Lung (tissue), 12 donors: Measurements from ENCODE around the gene PAQR6. TPM values are rescaled to one million over a fixed set of nuclear protein-coding genes. Genes with fewer than 3 reads are reported as not detected.

Source experiments
- ATAC-seq: fragments of 200-7000 bp; cut with Tn5 transposase; one replicate; pipeline ENCODE4 v1.9.1; 2020; ENCODE audit warnings: moderate number of reproducible peaks; ENCODE audit not compliant: insufficient read depth, low FRiP score
- DNase-seq, 3 donors: peaks; one replicate each; pipeline ENCODE4 v3.0.0-alpha.2; 2013 to 2017
- H3K27ac ChIP-seq, 2 donors: one replicate each; pipeline ENCODE4 v1.5.1; 2013; ENCODE audit warnings: mild to moderate bottlenecking in 2 of 2, moderate library complexity in 2 of 2, control low read depth in 1 of 2, inconsistent platforms in 1 of 2, low read depth in 1 of 2, low read length in 1 of 2
- H3K27me3 ChIP-seq, 3 donors: one replicate each; pipeline ENCODE4 v1.5.1; 2013; ENCODE audit warnings: low read length in 2 of 3; ENCODE audit not compliant: control insufficient read depth in 3 of 3, insufficient read depth in 3 of 3
- H3K36me3 ChIP-seq, 4 donors: one replicate each; pipeline ENCODE4 v1.5.1; 2013; ENCODE audit warnings: low read length in 4 of 4, mild to moderate bottlenecking in 1 of 4, moderate library complexity in 1 of 4; ENCODE audit not compliant: control insufficient read depth in 4 of 4, insufficient read depth in 4 of 4
- H3K4me1 ChIP-seq, 5 donors: one replicate each; pipeline ENCODE4 v1.5.1; 2013; ENCODE audit warnings: low read length in 5 of 5, mild to moderate bottlenecking in 2 of 5, moderate library complexity in 1 of 5; ENCODE audit not compliant: control insufficient read depth in 5 of 5, insufficient read depth in 5 of 5
- H3K4me3 ChIP-seq: one replicate; pipeline ENCODE4 v1.5.1; 2013; ENCODE audit warnings: mild to moderate bottlenecking, control low read depth, moderate library complexity
- H3K9ac ChIP-seq, 2 donors: one replicate each; pipeline ENCODE4 v1.5.1; 2013; ENCODE audit warnings: low read length in 2 of 2, control low read depth in 1 of 2; ENCODE audit not compliant: insufficient read depth in 1 of 2
- H3K9me3 ChIP-seq, 4 donors: one replicate each; pipeline ENCODE4 v1.5.1; 2013; ENCODE audit warnings: low read length in 3 of 4, mild to moderate bottlenecking in 1 of 4, moderate library complexity in 1 of 4; ENCODE audit not compliant: control insufficient read depth in 4 of 4, insufficient read depth in 3 of 4
- WGBS, 2 donors: extraction: QIAGEN DNeasy Blood & Tissue Kit; methylation state at CpG; one replicate each; pipeline ENCODE4 v1.1.7; 2013; 5-methylcytosine and 5-hydroxymethylcytosine counted together
- polyA plus RNA-seq, 2 donors: library from polyadenylated mRNA; stranded (reverse); fragments of 200-250 nt; gene quantifications; one replicate each; pipeline ENCODE4 v1.2.1, GENCODE V29; 2013
- total RNA-seq, 2 donors: library from RNA; depleted of rRNA in 1 of 2; stranded (reverse); fragments of >200 nt in 1 of 2; gene quantifications; one replicate each; pipeline ENCODE4 v1.2.1, GENCODE V29; 2014 to 2021
- TF ChIP-seq, protein P1 (sequence below): IDR thresholded peaks from 2 replicates; pipeline ENCODE4 v1.5.1; 2012; ENCODE audit warnings: mild to moderate bottlenecking; ENCODE audit errors: control extremely low read depth, extremely low read depth
- donor health status: control.
- donor health status: control.
- donor health status: Bipolar disorder and iron deficiency.
- donor health status: healthy.
- donor health status: DM: yes; HTN: yes; CAD: no.

PAQR6 gene
- total and polyA plus RNA-seq, 4 donors, result 1.3 to 3.0 (median 2.1) TPM

DNA sequence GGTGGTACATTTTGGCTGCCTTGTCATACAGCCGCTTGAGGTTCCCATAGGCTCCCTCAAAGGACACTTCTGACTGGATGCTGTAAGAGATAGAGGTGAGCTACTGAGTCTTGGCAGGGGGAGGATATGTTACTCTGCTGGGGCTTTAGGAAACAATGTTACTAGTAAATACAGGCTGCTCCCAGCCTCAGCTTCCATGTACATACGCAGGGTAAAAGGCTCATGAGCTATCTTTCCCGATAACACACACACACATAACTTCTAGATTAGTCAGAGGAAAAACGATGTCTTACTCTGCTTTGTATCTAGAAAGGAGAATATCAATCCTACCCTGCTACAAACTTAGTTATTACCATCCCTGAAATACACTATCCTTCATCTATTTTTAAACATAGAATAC, 20.5 kb upstream of the PAQR6 start:
- WGBS, 2 donors, result 93 to 98% methylated on average over 4 of the region's 4 CpGs
- ATAC-seq (no peak), DNase-seq (no peak)
- no peak overlapping the region for H3K4me3 ChIP-seq
- no peak overlapping the region for H3K9ac ChIP-seq
- no peak overlapping the region for H3K27ac ChIP-seq
- H3K36me3 ChIP-seq, result peaks cover 43 to 54% (median 51%) of the 10 kb centered on the region in 4 donors
- no peaks in the 10 kb centered on the region for H3K27me3 ChIP-seq
- no peaks in the 10 kb centered on the region for H3K9me3 ChIP-seq
- TF ChIP-seq, protein P1, sequence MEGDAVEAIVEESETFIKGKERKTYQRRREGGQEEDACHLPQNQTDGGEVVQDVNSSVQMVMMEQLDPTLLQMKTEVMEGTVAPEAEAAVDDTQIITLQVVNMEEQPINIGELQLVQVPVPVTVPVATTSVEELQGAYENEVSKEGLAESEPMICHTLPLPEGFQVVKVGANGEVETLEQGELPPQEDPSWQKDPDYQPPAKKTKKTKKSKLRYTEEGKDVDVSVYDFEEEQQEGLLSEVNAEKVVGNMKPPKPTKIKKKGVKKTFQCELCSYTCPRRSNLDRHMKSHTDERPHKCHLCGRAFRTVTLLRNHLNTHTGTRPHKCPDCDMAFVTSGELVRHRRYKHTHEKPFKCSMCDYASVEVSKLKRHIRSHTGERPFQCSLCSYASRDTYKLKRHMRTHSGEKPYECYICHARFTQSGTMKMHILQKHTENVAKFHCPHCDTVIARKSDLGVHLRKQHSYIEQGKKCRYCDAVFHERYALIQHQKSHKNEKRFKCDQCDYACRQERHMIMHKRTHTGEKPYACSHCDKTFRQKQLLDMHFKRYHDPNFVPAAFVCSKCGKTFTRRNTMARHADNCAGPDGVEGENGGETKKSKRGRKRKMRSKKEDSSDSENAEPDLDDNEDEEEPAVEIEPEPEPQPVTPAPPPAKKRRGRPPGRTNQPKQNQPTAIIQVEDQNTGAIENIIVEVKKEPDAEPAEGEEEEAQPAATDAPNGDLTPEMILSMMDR, result no peak
- no peaks in the 10 kb centered on the region for H3K4me1 ChIP-seq

DNA sequence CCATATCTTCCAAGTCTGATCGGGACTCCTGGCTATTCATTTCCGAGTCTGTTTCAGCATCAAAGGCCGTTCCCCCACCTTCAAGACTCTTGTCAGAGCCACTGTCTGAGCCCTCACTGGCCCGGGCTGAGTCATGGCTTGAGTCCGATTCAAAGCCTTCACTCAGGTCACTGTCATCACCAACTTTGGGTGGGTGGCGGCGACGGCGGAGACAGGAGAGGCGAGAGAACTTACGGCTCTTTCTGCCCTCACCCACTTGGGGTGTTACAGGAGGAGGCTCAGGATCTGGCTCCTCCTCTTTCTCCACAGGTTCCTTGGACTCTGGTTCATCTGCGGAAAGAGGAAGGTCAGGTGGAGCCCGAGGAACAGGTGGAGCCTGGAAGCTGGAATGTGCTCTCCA, 18.2 kb upstream of the PAQR6 start:
- no peaks in the 10 kb centered on the region for H3K9me3 ChIP-seq
- DNase-seq (no peak), ATAC-seq (no peak)
- 93 to 96% methylated on average over 13 of the region's 13 CpGs for WGBS, 2 donors
- H3K4me3 ChIP-seq, result no peak overlapping the region
- H3K9ac ChIP-seq, result no peak overlapping the region
- H3K27ac ChIP-seq, result no peak overlapping the region
- H3K27me3 ChIP-seq, result no peaks in the 10 kb centered on the region
- H3K4me1 ChIP-seq, result no peaks in the 10 kb centered on the region
- TF ChIP-seq, protein P1, result no peak
- H3K36me3 ChIP-seq, result peaks cover 32 to 56% (median 47%) of the 10 kb centered on the region in 4 donors

DNA sequence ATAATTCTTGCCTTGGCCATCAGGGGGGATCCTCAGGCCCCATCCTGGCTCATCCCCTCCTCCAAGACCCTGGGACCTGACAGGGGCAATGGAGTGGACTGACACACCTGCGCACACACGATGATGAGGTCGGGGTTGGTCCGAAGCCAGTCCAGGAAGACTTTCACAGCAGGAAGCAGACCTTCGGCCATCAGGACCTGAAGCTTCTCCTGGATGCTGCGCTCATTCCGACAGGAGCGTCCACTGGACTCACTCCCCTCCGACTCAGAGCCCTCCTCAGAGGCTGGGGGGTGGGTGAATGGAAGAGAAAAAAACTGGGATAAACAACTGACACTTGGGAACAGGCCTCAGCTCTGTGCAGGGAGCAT, 15.4 kb upstream of the PAQR6 start:
- ATAC-seq, result no peak
- no peak for DNase-seq
- peaks cover 34 to 77% (median 60%) of the 10 kb centered on the region in 4 donors for H3K36me3 ChIP-seq

More for the DNA sequence above, 15.4 kb upstream of the PAQR6 start:
- no peak overlapping the region for H3K9ac ChIP-seq
- TF ChIP-seq, protein P1, result no peak
- H3K9me3 ChIP-seq, result no peaks in the 10 kb centered on the region
- H3K27me3 ChIP-seq, result no peaks in the 10 kb centered on the region
- H3K4me3 ChIP-seq, result no peak overlapping the region
- 88 to 97% methylated on average over 9 of the region's 9 CpGs for WGBS, 2 donors
- H3K4me1 ChIP-seq, result no peaks in the 10 kb centered on the region
- H3K27ac ChIP-seq, result peak overlapping the region in 1 of 2 donors; percentile 0
